ENCODE data around the gene SEC22C.

The SEC22C gene

GRCh38 chr3:42500909-42501308 lies 80.9 kb downstream of the SEC22C start:
- H3K36me3 ChIP-seq (ENCODE audit: control insufficient read depth in 1 of 2, insufficient read depth in 2 of 2, low read length in 2 of 2) = no peaks in the 10 kb centered on the region
- H3K27me3 ChIP-seq (ENCODE audit: insufficient read depth, low read length) = peaks cover 5% of the 10 kb centered on the region
- H4K12ac ChIP-seq (ENCODE audit: low read depth, low read length) = no peak overlapping the region
- no peak overlapping the region for H2BK12ac ChIP-seq (ENCODE audit: low read length)
- H3K4me3 ChIP-seq (ENCODE audit: low read depth, low read length) = no peak overlapping the region
- peak overlapping the region; percentile 70 for H3K4me2 ChIP-seq (ENCODE audit: low read length)
- no peak overlapping the region for H3K23ac ChIP-seq (ENCODE audit: low read length)
- H3K27ac ChIP-seq (ENCODE audit: low read depth, low read length) = no peak overlapping the region
- H2BK120ac ChIP-seq (ENCODE audit: insufficient read depth, low read length, poor library complexity) = no peak overlapping the region
- H3K4ac ChIP-seq (ENCODE audit: low read depth, low read length) = no peak overlapping the region
- H3K4me1 ChIP-seq (ENCODE audit: control insufficient read depth in 1 of 2, insufficient read depth in 2 of 2, low read length in 2 of 2) = peaks cover 19 to 20% of the 10 kb centered on the region in 2 experiments
- H3K9me3 ChIP-seq (ENCODE audit: insufficient read depth, low read depth, low read length) = no peaks in the 10 kb centered on the region
- WGBS (ENCODE audit: extremely low coverage, insufficient coverage, insufficient read length) = no CpG with 5 or more reads among the region's 4 CpGs
- H4K91ac ChIP-seq (ENCODE audit: low read depth, low read length) = no peak overlapping the region
- DNase-seq = no peak
- no peak overlapping the region for H2AFZ ChIP-seq (ENCODE audit: insufficient read depth, low read length, poor library complexity)
- H3K79me2 ChIP-seq (ENCODE audit: control insufficient read depth, insufficient read depth, low read length, poor library complexity) = no peaks in the 10 kb centered on the region
- no peak overlapping the region for H2BK5ac ChIP-seq (ENCODE audit: low read depth, low read length, poor library complexity)
- no peak overlapping the region for H3K18ac ChIP-seq (ENCODE audit: low read length)
- H3K14ac ChIP-seq (ENCODE audit: low read length) = no peak overlapping the region
- no peak overlapping the region for H2AK5ac ChIP-seq (ENCODE audit: low read length)
- no peak overlapping the region for H4K8ac ChIP-seq (ENCODE audit: low read depth, low read length)
- H3K9ac ChIP-seq (ENCODE audit: low read length) = no peak overlapping the region
- H3K79me1 ChIP-seq (ENCODE audit: low read length) = peaks cover 8% of the 10 kb centered on the region

- H2BK120ac ChIP-seq (ENCODE audit: insufficient read depth, low read length, poor library complexity) = no peak overlapping the region
- no CpG with 5 or more reads among the region's 2 CpGs for whole genome bisulfite sequencing (ENCODE audit: extremely low coverage, insufficient coverage, insufficient read length)
- H3K4me3 ChIP-seq (ENCODE audit: low read depth, low read length) = no peak overlapping the region
- no peak overlapping the region for H4K8ac ChIP-seq (ENCODE audit: low read depth, low read length)
- peaks cover 19 to 20% of the 10 kb centered on the region in 2 experiments for H3K4me1 ChIP-seq (ENCODE audit: control insufficient read depth in 1 of 2, insufficient read depth in 2 of 2, low read length in 2 of 2)
- no peak overlapping the region for H2BK12ac ChIP-seq (ENCODE audit: low read length)
- peaks cover 5% of the 10 kb centered on the region for H3K27me3 ChIP-seq (ENCODE audit: insufficient read depth, low read length)
- no peak overlapping the region for H3K27ac ChIP-seq (ENCODE audit: low read depth, low read length)
- H3K23ac ChIP-seq (ENCODE audit: low read length) = no peak overlapping the region
- H3K4ac ChIP-seq (ENCODE audit: low read depth, low read length) = no peak overlapping the region
- H3K9me3 ChIP-seq (ENCODE audit: insufficient read depth, low read depth, low read length) = no peaks in the 10 kb centered on the region
- H3K14ac ChIP-seq (ENCODE audit: low read length) = no peak overlapping the region
- no peak overlapping the region for H4K91ac ChIP-seq (ENCODE audit: low read depth, low read length)
- H3K79me1 ChIP-seq (ENCODE audit: low read length) = peaks cover 8% of the 10 kb centered on the region
- no peak overlapping the region for H4K12ac ChIP-seq (ENCODE audit: low read depth, low read length)
- no peak for DNase-seq
- H3K18ac ChIP-seq (ENCODE audit: low read length) = no peak overlapping the region
- no peak overlapping the region for H2AFZ ChIP-seq (ENCODE audit: insufficient read depth, low read length, poor library complexity)
- H3K79me2 ChIP-seq (ENCODE audit: control insufficient read depth, insufficient read depth, low read length, poor library complexity) = no peaks in the 10 kb centered on the region
- no peak overlapping the region for H2BK5ac ChIP-seq (ENCODE audit: low read depth, low read length, poor library complexity)
- no peak overlapping the region for H3K4me2 ChIP-seq (ENCODE audit: low read length)
- H2AK5ac ChIP-seq (ENCODE audit: low read length) = no peak overlapping the region
- no peak overlapping the region for H3K9ac ChIP-seq (ENCODE audit: low read length)
- H3K36me3 ChIP-seq (ENCODE audit: control insufficient read depth in 1 of 2, insufficient read depth in 2 of 2, low read length in 2 of 2) = no peaks in the 10 kb centered on the region
Observed at GRCh38 chr3:42500091-42500490, 81.7 kb downstream of the SEC22C start.

- H2AFZ ChIP-seq (ENCODE audit: insufficient read depth, low read length, poor library complexity) = no peak overlapping the region
- no peak overlapping the region for H4K12ac ChIP-seq (ENCODE audit: low read depth, low read length)
- no peak overlapping the region for H2BK120ac ChIP-seq (ENCODE audit: insufficient read depth, low read length, poor library complexity)
- H3K27ac ChIP-seq (ENCODE audit: low read depth, low read length) = no peak overlapping the region
- no peak overlapping the region for H2AK5ac ChIP-seq (ENCODE audit: low read length)
- no peaks in the 10 kb centered on the region for H3K79me2 ChIP-seq (ENCODE audit: control insufficient read depth, insufficient read depth, low read length, poor library complexity)
- no peak overlapping the region for H4K91ac ChIP-seq (ENCODE audit: low read depth, low read length)
- no peak overlapping the region for H3K18ac ChIP-seq (ENCODE audit: low read length)
- peaks cover 5% of the 10 kb centered on the region for H3K27me3 ChIP-seq (ENCODE audit: insufficient read depth, low read length)
- H3K36me3 ChIP-seq (ENCODE audit: control insufficient read depth in 1 of 2, insufficient read depth in 2 of 2, low read length in 2 of 2) = no peaks in the 10 kb centered on the region
- H2BK12ac ChIP-seq (ENCODE audit: low read length) = no peak overlapping the region
- H2BK5ac ChIP-seq (ENCODE audit: low read depth, low read length, poor library complexity) = no peak overlapping the region
- no peak for DNase-seq
- WGBS (ENCODE audit: extremely low coverage, insufficient coverage, insufficient read length) = no CpG with 5 or more reads among the region's 3 CpGs
- no peak overlapping the region for H3K4ac ChIP-seq (ENCODE audit: low read depth, low read length)
- H3K4me2 ChIP-seq (ENCODE audit: low read length) = no peak overlapping the region
- no peaks in the 10 kb centered on the region for H3K9me3 ChIP-seq (ENCODE audit: insufficient read depth, low read depth, low read length)
- H3K23ac ChIP-seq (ENCODE audit: low read length) = no peak overlapping the region
- H3K79me1 ChIP-seq (ENCODE audit: low read length) = peaks cover 8% of the 10 kb centered on the region
- H4K8ac ChIP-seq (ENCODE audit: low read depth, low read length) = no peak overlapping the region
- no peak overlapping the region for H3K14ac ChIP-seq (ENCODE audit: low read length)
- no peak overlapping the region for H3K4me3 ChIP-seq (ENCODE audit: low read depth, low read length)
- H3K9ac ChIP-seq (ENCODE audit: low read length) = no peak overlapping the region
- H3K4me1 ChIP-seq (ENCODE audit: control insufficient read depth in 1 of 2, insufficient read depth in 2 of 2, low read length in 2 of 2) = peaks cover 19 to 20% of the 10 kb centered on the region in 2 experiments
Observed at GRCh38 chr3:42499478-42499871, 82.3 kb downstream of the SEC22C start.

- peak overlapping the region; percentile 12 for H2BK12ac ChIP-seq (ENCODE audit: low read length)
- no peak overlapping the region for H3K23ac ChIP-seq (ENCODE audit: low read length)
- no peak overlapping the region for H2BK5ac ChIP-seq (ENCODE audit: low read depth, low read length, poor library complexity)
- H4K8ac ChIP-seq (ENCODE audit: low read depth, low read length) = no peak overlapping the region
- H4K12ac ChIP-seq (ENCODE audit: low read depth, low read length) = no peak overlapping the region
- no peak overlapping the region for H3K4ac ChIP-seq (ENCODE audit: low read depth, low read length)
- peak overlapping the region; percentile 20 for H2BK120ac ChIP-seq (ENCODE audit: insufficient read depth, low read length, poor library complexity)
- WGBS (ENCODE audit: extremely low coverage, insufficient coverage, insufficient read length) = no CpG with 5 or more reads among the region's 13 CpGs
- no peaks in the 10 kb centered on the region for H3K9me3 ChIP-seq (ENCODE audit: insufficient read depth, low read depth, low read length)
- H3K4me3 ChIP-seq (ENCODE audit: low read depth, low read length) = no peak overlapping the region
- no peak overlapping the region for H3K4me2 ChIP-seq (ENCODE audit: low read length)
- H3K27me3 ChIP-seq (ENCODE audit: insufficient read depth, low read length) = peaks cover 5% of the 10 kb centered on the region
- H3K9ac ChIP-seq (ENCODE audit: low read length) = no peak overlapping the region
- no peaks in the 10 kb centered on the region for H3K36me3 ChIP-seq (ENCODE audit: control insufficient read depth in 1 of 2, insufficient read depth in 2 of 2, low read length in 2 of 2)
- no peak for DNase-seq
- H2AFZ ChIP-seq (ENCODE audit: insufficient read depth, low read length, poor library complexity) = no peak overlapping the region
- no peak overlapping the region for H3K18ac ChIP-seq (ENCODE audit: low read length)
- H3K79me2 ChIP-seq (ENCODE audit: control insufficient read depth, insufficient read depth, low read length, poor library complexity) = no peaks in the 10 kb centered on the region
- H2AK5ac ChIP-seq (ENCODE audit: low read length) = no peak overlapping the region
- H3K14ac ChIP-seq (ENCODE audit: low read length) = no peak overlapping the region
- H3K27ac ChIP-seq (ENCODE audit: low read depth, low read length) = no peak overlapping the region
- H4K91ac ChIP-seq (ENCODE audit: low read depth, low read length) = no peak overlapping the region
- peaks cover 8% of the 10 kb centered on the region for H3K79me1 ChIP-seq (ENCODE audit: low read length)
- peaks cover 19 to 20% of the 10 kb centered on the region in 2 experiments for H3K4me1 ChIP-seq (ENCODE audit: control insufficient read depth in 1 of 2, insufficient read depth in 2 of 2, low read length in 2 of 2)
Observed at GRCh38 chr3:42498791-42499477, 82.8 kb downstream of the SEC22C start.

All from trophoblast cell (in vitro differentiated cells and primary cell).